ENCODE data around the gene CELF1.
"Not testable (repeated sequence)": the region's sequence is repeated elsewhere in the genome, so short reads cannot be mapped to it uniquely, and the experiment has no call there.

CELF1 gene

GRCh38 chr11:47572715-47573255 lies 19.9 kb upstream of the CELF1 start:
- no peak for DNase-seq

DNA sequence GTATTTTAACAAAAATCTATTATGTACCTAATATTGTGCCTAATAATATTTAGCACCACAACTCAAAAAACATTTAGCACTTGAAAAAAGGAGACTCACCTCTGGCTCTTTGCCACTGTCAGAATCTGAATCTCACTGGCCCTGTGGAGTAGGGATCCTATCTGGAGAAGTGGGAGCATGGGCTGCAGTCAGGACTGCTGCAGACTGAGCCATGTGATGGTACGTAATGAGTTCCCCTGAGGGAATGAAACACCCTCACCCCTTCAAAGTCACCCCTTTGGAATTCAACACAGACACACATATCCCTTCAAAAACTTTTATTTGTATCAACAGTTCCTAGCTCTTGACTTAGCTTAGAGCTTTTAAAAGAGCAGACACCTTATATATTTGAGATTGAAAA lies 19.0 kb upstream of the CELF1 start:
- DNase-seq, result no peak

DNA sequence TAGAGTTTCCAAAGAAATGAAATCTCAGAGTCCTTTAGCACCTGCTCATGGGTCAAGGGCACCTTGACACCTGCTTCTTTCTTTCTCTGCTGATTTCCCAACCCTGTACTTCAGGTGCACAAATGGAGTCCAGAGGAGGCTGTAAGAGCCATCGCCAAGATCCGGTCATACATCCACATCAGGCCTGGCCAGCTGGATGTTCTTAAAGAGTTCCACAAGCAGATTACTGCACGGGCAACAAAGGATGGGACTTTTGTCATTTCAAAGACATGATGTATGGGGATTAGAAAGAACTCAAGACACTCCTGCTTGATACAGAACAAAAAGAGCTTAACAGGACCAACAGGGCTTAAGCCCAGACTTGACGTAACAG lies 18.4 kb upstream of the CELF1 start:
- no peak for DNase-seq

DNA sequence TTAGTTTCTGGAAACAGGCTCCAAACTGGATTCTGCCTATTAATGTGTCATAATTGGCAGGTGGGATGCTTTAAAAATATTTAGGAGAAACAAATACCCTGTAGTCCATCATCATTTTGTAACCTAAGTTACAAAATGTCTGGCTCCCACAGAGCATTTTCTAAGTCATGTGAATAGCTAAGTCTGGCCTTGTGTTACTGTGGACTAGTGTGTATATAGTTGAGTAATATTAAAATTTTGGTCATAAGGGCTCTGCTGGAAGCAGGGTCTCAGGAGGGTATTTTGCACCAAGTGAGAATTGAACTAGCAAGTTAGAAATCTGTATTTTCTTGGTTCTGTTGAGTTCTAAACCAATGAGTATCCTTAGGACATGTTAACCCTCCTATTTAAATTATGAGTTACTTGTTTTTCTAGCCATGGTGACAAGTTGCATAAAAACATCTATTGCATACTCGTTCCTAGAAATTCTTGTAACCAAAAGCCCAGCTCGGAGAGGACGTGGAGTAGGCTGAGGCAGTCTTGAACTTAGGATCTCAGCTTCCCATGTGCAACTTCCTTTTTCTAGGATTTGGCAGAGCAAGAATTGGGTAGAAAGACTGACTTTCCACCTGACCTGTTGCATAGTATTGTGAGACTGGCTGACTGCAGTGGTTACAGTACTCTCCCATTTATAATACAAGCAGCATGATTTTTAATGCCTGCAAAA lies 17.9 kb upstream of the CELF1 start:
- no peak for DNase-seq

- no peak for DNase-seq
Measured at GRCh38 chr11:47569646-47570045, 16.7 kb upstream of the CELF1 start.

DNA sequence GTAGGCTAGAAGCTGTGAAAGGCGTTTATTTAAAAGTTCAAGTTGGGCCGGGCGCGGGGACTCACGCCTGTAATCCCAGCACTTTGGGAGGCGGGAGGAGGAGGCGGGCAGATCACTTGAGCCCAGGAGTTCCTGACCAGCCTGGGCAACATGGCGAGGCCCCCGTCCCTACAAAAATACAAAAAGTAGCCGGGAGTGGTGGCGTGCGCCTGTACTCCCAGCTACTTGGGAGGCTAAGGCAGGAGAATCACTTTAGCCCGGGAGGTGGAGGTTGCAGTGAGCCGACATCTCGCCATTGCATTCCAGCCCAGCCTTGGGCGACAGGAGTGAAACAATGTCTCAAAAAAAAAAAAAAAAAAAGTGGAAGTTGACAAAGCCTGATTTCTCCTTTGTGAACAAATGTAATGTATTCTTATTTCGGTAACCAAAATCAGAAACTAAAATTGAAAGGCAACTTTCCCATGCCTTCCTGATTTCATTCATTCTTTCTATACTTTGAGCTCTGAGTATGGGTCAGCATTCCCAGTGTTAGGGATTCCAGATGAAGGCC lies 13.3 kb upstream of the CELF1 start:
- DNase-seq, result no peak

DNA sequence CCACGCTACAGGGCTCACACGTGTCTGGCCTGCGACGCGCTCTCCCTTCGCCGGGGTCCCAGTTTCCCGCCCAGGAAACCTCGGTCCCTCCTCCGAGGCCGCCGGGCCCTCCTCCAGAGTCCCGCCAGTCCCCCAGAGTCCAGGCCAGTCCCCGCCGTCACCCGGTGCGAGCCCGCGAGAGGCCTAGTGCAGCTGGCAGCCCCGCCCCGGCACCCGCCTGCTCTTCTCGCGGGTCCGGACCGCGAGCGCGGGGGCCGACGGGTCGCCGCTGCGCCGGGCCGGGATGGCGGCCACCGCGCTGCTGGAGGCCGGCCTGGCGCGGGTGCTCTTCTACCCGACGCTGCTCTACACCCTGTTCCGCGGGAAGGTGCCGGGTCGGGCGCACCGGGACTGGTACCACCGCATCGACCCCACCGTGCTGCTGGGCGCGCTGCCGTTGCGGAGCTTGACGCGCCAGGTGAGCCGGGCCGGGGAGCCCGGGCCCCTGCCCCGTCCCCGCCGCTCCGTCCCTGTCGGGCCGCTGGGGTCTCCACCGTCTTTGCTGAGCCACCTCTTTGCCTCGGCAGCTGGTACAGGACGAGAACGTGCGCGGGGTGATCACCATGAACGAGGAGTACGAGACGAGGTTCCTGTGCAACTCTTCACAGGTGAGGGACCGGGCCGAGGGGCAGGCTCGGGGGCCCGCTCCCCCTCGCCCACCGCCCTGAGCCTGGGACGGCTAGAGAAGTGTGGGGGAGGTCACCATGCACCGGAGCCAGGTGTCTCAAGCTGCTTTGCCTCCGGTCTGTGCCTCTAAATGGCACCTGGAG lies 12.6 kb upstream of the CELF1 start, which contains the start of gene PTPMT1:
PTPMT1 (plus strand) TSS at position 260 of the 809 bp plus-strand sequence; CDS start at position 284, 24 bp downstream.
- DNase-seq, result peak; percentile 75

GRCh38 chr11:47564933-47565339 lies 12.0 kb upstream of the CELF1 start:
- no peak for DNase-seq

DNA sequence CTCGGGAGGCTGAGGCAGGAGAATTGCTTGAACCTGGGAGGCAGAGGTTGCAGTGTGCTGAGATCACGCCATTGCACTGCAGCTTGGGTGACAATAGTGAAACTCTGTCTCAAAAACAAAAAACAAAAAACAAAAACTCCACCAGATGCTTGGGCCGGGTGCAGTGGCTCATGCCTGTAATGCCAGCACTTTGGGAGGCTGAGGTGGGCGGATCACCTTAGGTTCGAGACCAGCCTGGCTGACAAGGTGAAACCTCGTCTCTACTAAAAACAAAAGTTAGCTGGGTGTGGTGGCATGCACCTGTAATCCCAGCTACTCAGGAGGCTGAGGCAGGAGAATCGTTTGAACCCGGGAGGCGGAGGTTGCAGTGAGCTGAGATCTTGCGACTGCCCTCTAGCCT lies 11.4 kb upstream of the CELF1 start:
- DNase-seq, result not testable (repeated sequence)

DNA sequence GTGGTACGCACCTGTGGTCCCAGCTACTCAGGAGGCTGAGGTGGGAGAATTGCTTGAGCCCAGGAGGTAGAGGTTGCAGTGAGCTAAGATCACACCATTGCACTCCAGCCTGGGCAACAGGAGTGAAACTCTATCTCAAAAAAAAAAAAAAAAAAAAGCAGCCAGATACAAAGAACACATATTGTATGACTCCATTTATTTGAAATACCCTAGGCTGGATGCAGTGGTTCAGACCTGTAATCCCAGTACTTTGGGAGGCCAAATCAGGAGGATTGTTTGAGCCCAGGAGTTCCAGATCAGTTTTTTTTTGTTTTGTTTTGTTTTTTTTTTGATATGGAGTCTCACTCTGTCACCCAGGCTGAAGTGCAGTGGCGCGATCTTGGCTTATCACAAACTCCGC lies 9.5 kb upstream of the CELF1 start:
- not testable (repeated sequence) for DNase-seq

- no peak for DNase-seq
Measured at GRCh38 chr11:47560426-47560825, 7.5 kb upstream of the CELF1 start.

- no peak for DNase-seq
Measured at GRCh38 chr11:47558695-47559094, 5.8 kb upstream of the CELF1 start.

GRCh38 chr11:47557004-47557403 lies 4.1 kb upstream of the CELF1 start:
- DNase-seq, result not testable (repeated sequence)

- DNase-seq, result no peak
Measured at GRCh38 chr11:47553406-47553743, 443 bp upstream of the CELF1 start.

- DNase-seq, result peak; percentile 17
Measured at GRCh38 chr11:47552056-47552565, 821 bp downstream of the CELF1 start.

- no peak for DNase-seq
Measured at GRCh38 chr11:47551086-47551485, 1.8 kb downstream of the CELF1 start.

DNA sequence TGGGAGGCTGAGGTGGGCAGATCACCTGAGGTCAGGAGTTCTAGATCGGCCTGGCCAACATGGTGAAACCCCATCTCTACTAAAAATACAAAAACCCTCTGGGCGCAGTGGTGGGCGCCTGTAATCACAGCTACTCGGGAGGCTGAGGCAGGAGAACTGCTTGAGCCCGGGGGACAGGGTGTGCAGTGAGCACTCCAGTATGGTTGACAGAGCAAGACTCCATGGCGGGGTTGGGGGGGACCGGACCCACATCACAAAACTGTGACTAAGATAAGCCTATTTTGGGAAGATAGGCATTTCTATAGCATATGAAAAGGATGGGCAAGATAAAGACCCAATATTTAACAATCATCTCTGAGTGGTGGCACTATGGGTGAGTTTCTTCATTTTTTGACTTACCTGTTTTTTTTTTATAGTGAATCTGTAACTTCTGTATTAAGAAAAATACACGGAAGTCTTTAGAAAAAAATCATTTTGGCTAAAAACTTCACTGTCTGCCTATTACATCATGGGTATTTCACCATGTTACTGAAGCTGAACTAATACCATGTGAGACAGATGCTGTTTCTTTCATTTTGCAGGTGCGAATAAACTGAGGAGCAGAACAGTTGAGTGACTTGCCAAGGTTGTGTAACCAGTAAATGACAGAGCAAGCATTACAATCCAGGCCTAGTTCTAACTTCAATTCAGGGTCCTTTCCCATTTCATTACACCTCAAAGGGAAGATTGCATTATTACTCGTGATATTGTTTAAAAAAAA lies 2.5 kb downstream of the CELF1 start:
- no peak for DNase-seq

GRCh38 chr11:47546274-47546673 lies 6.7 kb downstream of the CELF1 start:
- DNase-seq, result not testable (repeated sequence)

GRCh38 chr11:47545298-47545697 lies 7.6 kb downstream of the CELF1 start:
- DNase-seq, result no peak

- DNase-seq, result no peak
Measured at GRCh38 chr11:47541070-47541469, 11.9 kb downstream of the CELF1 start.

- no peak for DNase-seq
Measured at GRCh38 chr11:47539681-47540039, 13.3 kb downstream of the CELF1 start.

- DNase-seq, result no peak
Measured at GRCh38 chr11:47538741-47539565, 14.0 kb downstream of the CELF1 start.
